NCI-H1417 (cell line): Measurements from ENCODE around the gene ZW10.
"Not testable (repeated sequence)": the region's sequence is repeated elsewhere in the genome, so short reads cannot be mapped to it uniquely, and the experiment has no call there.

Experiments used
- DNase-seq, 3 experiments: peaks; one replicate each; lab custom pipeline; 2025; lab: John Stamatoyannopoulos, UW

ZW10 gene

GRCh38 chr11:113752932-113753331 lies 20.6 kb downstream of the ZW10 start:
- DNase-seq, result no peak

GRCh38 chr11:113736323-113736722 lies 37.2 kb downstream of the ZW10 start:
- no peak for DNase-seq

- no peak for DNase-seq
These were observed 41.4 kb downstream of the ZW10 start for GRCh38 chr11:113732092-113732491.

GRCh38 chr11:113730887-113731726 lies 42.4 kb downstream of the ZW10 start:
- DNase-seq, result peak; percentile 49 to 92 (median 65)

- no peak for DNase-seq
These were observed 44.0 kb downstream of the ZW10 start for GRCh38 chr11:113729456-113729855.

GRCh38 chr11:113728814-113729213 lies 44.7 kb downstream of the ZW10 start:
- no peak for DNase-seq

- no peak for DNase-seq
These were observed 47.6 kb downstream of the ZW10 start for GRCh38 chr11:113725913-113726312.

GRCh38 chr11:113725407-113725806 lies 48.1 kb downstream of the ZW10 start:
- DNase-seq, result no peak

GRCh38 chr11:113724778-113725177 lies 48.7 kb downstream of the ZW10 start:
- no peak for DNase-seq

- DNase-seq, result peak in 1 of 3 experiments; percentile 37
These were observed 49.7 kb downstream of the ZW10 start for GRCh38 chr11:113723787-113724186.

- DNase-seq, result no peak
These were observed 50.6 kb downstream of the ZW10 start for GRCh38 chr11:113722934-113723333.

GRCh38 chr11:113722221-113722620 lies 51.3 kb downstream of the ZW10 start:
- DNase-seq, result no peak

- DNase-seq, result no peak
These were observed 51.9 kb downstream of the ZW10 start for GRCh38 chr11:113721462-113722066.

- DNase-seq, result not testable (repeated sequence)
These were observed 53.0 kb downstream of the ZW10 start for GRCh38 chr11:113720478-113720877.

- no peak for DNase-seq
These were observed 57.4 kb downstream of the ZW10 start for GRCh38 chr11:113715882-113716625.

- no peak for DNase-seq
These were observed 58.2 kb downstream of the ZW10 start for GRCh38 chr11:113715273-113715672.

GRCh38 chr11:113710989-113711388 lies 62.5 kb downstream of the ZW10 start:
- DNase-seq, result no peak

- peak in 1 of 3 experiments; percentile 30 for DNase-seq
These were observed 67.4 kb downstream of the ZW10 start, which contains the start of gene TMPRSS5 for GRCh38 chr11:113705871-113706655. Gene TMPRSS5, minus strand, starts transcription at chr11:113706308. Its CDS starts 84 bp downstream, at chr11:113706224.

GRCh38 chr11:113703551-113703950 lies 69.9 kb downstream of the ZW10 start:
- DNase-seq, result not testable (repeated sequence)

- DNase-seq, result no peak
These were observed 72.0 kb downstream of the ZW10 start for GRCh38 chr11:113701491-113701890.

GRCh38 chr11:113698515-113698914 lies 75.0 kb downstream of the ZW10 start:
- DNase-seq, result no peak
